KG1 (cell line): ENCODE data around the gene ASPDH.
A peak's percentile ranks its signal among the peaks of the same experiment; 100 is the strongest.

Experiments
- DNase-seq: peaks from one replicate; lab custom pipeline; 2025; lab: John Stamatoyannopoulos, UW

ASPDH gene

GRCh38 chr19:50514346-50515167 is 844 bp upstream of the ASPDH start:
- DNase-seq, result no peak

GRCh38 chr19:50512999-50513745 is 541 bp downstream of the ASPDH start:
- no peak for DNase-seq

- no peak for DNase-seq
Observed at GRCh38 chr19:50512112-50512998, 1.4 kb downstream of the ASPDH start.

GRCh38 chr19:50511069-50511822 is 2.5 kb downstream of the ASPDH start, which contains the start of gene JOSD2:
Gene JOSD2 (minus strand): TSS chr19:50511191. CDS start chr19:50510431, 760 bp downstream.
- DNase-seq, result peak; percentile 99

- no peak for DNase-seq
Observed at GRCh38 chr19:50510700-50511068, 3.0 kb downstream of the ASPDH start.

- no peak for DNase-seq
Observed at GRCh38 chr19:50510121-50510670, 3.5 kb downstream of the ASPDH start.

GRCh38 chr19:50509366-50509765 is 4.3 kb downstream of the ASPDH start:
- no peak for DNase-seq

- no peak for DNase-seq
Observed at GRCh38 chr19:50508843-50509190, 4.9 kb downstream of the ASPDH start.

- DNase-seq, result no peak
Observed at GRCh38 chr19:50507376-50507775, 6.3 kb downstream of the ASPDH start.

GRCh38 chr19:50506700-50507099 is 7.0 kb downstream of the ASPDH start:
- DNase-seq, result no peak

- DNase-seq, result no peak
Observed at GRCh38 chr19:50505856-50506611, 7.7 kb downstream of the ASPDH start.

- no peak for DNase-seq
Observed at GRCh38 chr19:50501568-50502475, 11.9 kb downstream of the ASPDH start.

- DNase-seq, result no peak
Observed at GRCh38 chr19:50501186-50501567, 12.5 kb downstream of the ASPDH start.

- no peak for DNase-seq
Observed at GRCh38 chr19:50500753-50501151, 13.0 kb downstream of the ASPDH start.

- no peak for DNase-seq
Observed at GRCh38 chr19:50500060-50500752, 13.5 kb downstream of the ASPDH start.

GRCh38 chr19:50498219-50499056 is 15.3 kb downstream of the ASPDH start:
- no peak for DNase-seq

GRCh38 chr19:50497022-50497405 is 16.7 kb downstream of the ASPDH start:
- no peak for DNase-seq
